Liver (tissue), 9 donors: ENCODE data around the gene APBA2. TPM values are rescaled to one million over a fixed set of nuclear protein-coding genes. Genes with fewer than 3 reads are reported as not detected.

Experiments
- DNase-seq: peaks from one replicate; pipeline ENCODE4 v3.0.0-alpha.2; 2017; ENCODE audit warnings: low spot score
- H3K27ac ChIP-seq, 2 donors: one replicate each; pipeline ENCODE4 v1.7.0; 2013; ENCODE audit warnings: inconsistent platforms in 2 of 2, low read length in 2 of 2, control low read depth in 1 of 2, low read depth in 1 of 2, mild to moderate bottlenecking in 1 of 2
- H3K27me3 ChIP-seq, 4 donors: one replicate each; pipeline versions ENCODE4 v1.6.1 to v1.7.0; 2013; ENCODE audit warnings: low read length in 3 of 4, inconsistent platforms in 1 of 4, mild to moderate bottlenecking in 1 of 4, moderate library complexity in 1 of 4; ENCODE audit not compliant: control insufficient read depth in 4 of 4, insufficient read depth in 4 of 4
- H3K36me3 ChIP-seq, 4 donors: one replicate each; pipeline versions ENCODE4 v1.6.1 to v1.7.0; 2013; ENCODE audit warnings: low read length in 3 of 4, mild to moderate bottlenecking in 3 of 4, low read depth in 1 of 4, moderate library complexity in 1 of 4; ENCODE audit not compliant: control insufficient read depth in 4 of 4, insufficient read depth in 3 of 4
- H3K4me1 ChIP-seq, 4 donors: one replicate each; pipeline versions ENCODE4 v1.6.1 to v1.7.0; 2013; ENCODE audit warnings: low read length in 3 of 4, mild to moderate bottlenecking in 3 of 4, moderate library complexity in 1 of 4; ENCODE audit not compliant: control insufficient read depth in 4 of 4, insufficient read depth in 4 of 4
- H3K4me3 ChIP-seq, 3 donors: one replicate each; pipeline versions ENCODE4 v1.6.1 to v1.7.0; 2013; ENCODE audit warnings: low read length in 3 of 3, control low read depth in 1 of 3, low read depth in 1 of 3, mild to moderate bottlenecking in 1 of 3
- H3K9ac ChIP-seq, 2 donors: one replicate each; pipeline ENCODE4 v1.7.0; 2013; ENCODE audit warnings: low read length in 2 of 2, mild to moderate bottlenecking in 2 of 2, moderate library complexity in 2 of 2, control low read depth in 1 of 2, low read depth in 1 of 2
- H3K9me3 ChIP-seq, 4 donors: one replicate each; pipeline versions ENCODE4 v1.6.1 to v1.7.0; 2013; ENCODE audit warnings: low read length in 3 of 4; ENCODE audit not compliant: control insufficient read depth in 4 of 4
- EGR1 ChIP-seq, 2 donors: IDR thresholded peaks; 2 replicates each; pipeline ENCODE4 v1.6.1; 2016 to 2018; ENCODE audit warnings: antibody characterized with exemption in 2 of 2, low read depth in 2 of 2
- FOXA1 ChIP-seq: IDR thresholded peaks from 2 replicates; pipeline ENCODE4 v1.6.1; 2016; ENCODE audit warnings: antibody characterized with exemption
- FOXA2 ChIP-seq: IDR thresholded peaks from 2 replicates; pipeline ENCODE4 v1.6.1; 2016; ENCODE audit warnings: antibody characterized with exemption
- GABPA ChIP-seq, 2 donors: IDR thresholded peaks in 1 of 2; conservative IDR thresholded peaks in 1 of 2; 2 replicates each; pipeline ENCODE4 v1.6.1; 2016; ENCODE audit warnings: antibody characterized with exemption in 2 of 2, mild to moderate bottlenecking in 1 of 2, moderate library complexity in 1 of 2
- HNF4A ChIP-seq, 2 donors: conservative IDR thresholded peaks; 2 replicates each; pipeline ENCODE4 v1.6.1; 2016; ENCODE audit warnings: antibody characterized with exemption in 2 of 2, mild to moderate bottlenecking in 2 of 2
- HNF4G ChIP-seq: IDR thresholded peaks from 2 replicates; pipeline ENCODE4 v1.6.1; 2016; ENCODE audit warnings: antibody characterized with exemption
- JUND ChIP-seq, 2 donors: IDR thresholded peaks; 2 replicates each; pipeline ENCODE4 v1.6.1; 2016; ENCODE audit warnings: antibody characterized with exemption in 2 of 2
- NR2F2 ChIP-seq: IDR thresholded peaks from 2 replicates; pipeline ENCODE4 v1.6.1; 2016; ENCODE audit warnings: antibody characterized with exemption
- RAD21 ChIP-seq, 2 donors: IDR thresholded peaks; 2 replicates each; pipeline ENCODE4 v1.6.1; 2016; ENCODE audit warnings: antibody characterized with exemption in 2 of 2, mild to moderate bottlenecking in 2 of 2
- RXRA ChIP-seq, 2 donors: IDR thresholded peaks; 2 replicates each; pipeline ENCODE4 v1.6.1; 2017 to 2018; ENCODE audit warnings: antibody characterized with exemption in 2 of 2, mild to moderate bottlenecking in 1 of 2
- SP1 ChIP-seq: IDR thresholded peaks from 2 replicates; pipeline ENCODE4 v1.6.1; 2018; ENCODE audit warnings: antibody characterized with exemption, mild to moderate bottlenecking
- TAF1 ChIP-seq: conservative IDR thresholded peaks from 2 replicates; pipeline ENCODE4 v1.6.1; 2016; ENCODE audit warnings: antibody characterized with exemption, mild to moderate bottlenecking
- YY1 ChIP-seq: IDR thresholded peaks from 2 replicates; pipeline ENCODE4 v1.6.1; 2016; ENCODE audit warnings: antibody characterized with exemption, mild to moderate bottlenecking
- WGBS: extraction: QIAGEN DNeasy Blood & Tissue Kit; methylation state at CpG from one replicate; pipeline ENCODE4 v1.1.7; 2013; 5-methylcytosine and 5-hydroxymethylcytosine counted together
- polyA plus RNA-seq, 2 donors: library from polyadenylated mRNA; stranded (reverse) in 1 of 2; unstranded in 1 of 2; fragments of 200-250 nt in 1 of 2; fragments of >200 nt in 1 of 2; fragmentation: Nextera tagmentation in 1 of 2; extraction: Ambion mirVana in 1 of 2; gene quantifications; one replicate each; pipeline versions ENCODE4 v1.2.1 to v1.2.3, GENCODE V29; 2013 to 2015
- total RNA-seq, 2 donors: library from RNA; depleted of rRNA; stranded (reverse); fragments of >200 nt; gene quantifications; one replicate each; pipeline ENCODE4 v1.2.3, GENCODE V29; 2014
- TF ChIP-seq, protein P1 (sequence below): fragments of 150-350 bp; IDR thresholded peaks from 2 replicates; pipeline ENCODE4 v1.5.1; 2017; ENCODE audit warnings: improper control_type of control experiment, low read depth, low read length; ENCODE audit not compliant: missing input control
- TF ChIP-seq, protein P2 (sequence below): IDR thresholded peaks from 2 replicates; pipeline ENCODE4 v1.6.1; 2016; ENCODE audit warnings: antibody characterized with exemption
- TF ChIP-seq, protein P3 (sequence below): IDR thresholded peaks from 2 replicates; pipeline ENCODE4 v1.6.1; 2016; ENCODE audit warnings: antibody characterized with exemption
- TF ChIP-seq, protein P4 (sequence below): IDR thresholded peaks from 2 replicates; pipeline ENCODE4 v1.6.1; 2016; ENCODE audit warnings: antibody characterized with exemption
- donor health status: healthy.
- donor health status: healthy.
- donor health status: healthy.
- donor health status: healthy.
- donor health status: healthy.

Gene APBA2
- total and polyA plus RNA-seq, 4 donors = 0.38 to 2.9 (median 1.7) TPM

DNA sequence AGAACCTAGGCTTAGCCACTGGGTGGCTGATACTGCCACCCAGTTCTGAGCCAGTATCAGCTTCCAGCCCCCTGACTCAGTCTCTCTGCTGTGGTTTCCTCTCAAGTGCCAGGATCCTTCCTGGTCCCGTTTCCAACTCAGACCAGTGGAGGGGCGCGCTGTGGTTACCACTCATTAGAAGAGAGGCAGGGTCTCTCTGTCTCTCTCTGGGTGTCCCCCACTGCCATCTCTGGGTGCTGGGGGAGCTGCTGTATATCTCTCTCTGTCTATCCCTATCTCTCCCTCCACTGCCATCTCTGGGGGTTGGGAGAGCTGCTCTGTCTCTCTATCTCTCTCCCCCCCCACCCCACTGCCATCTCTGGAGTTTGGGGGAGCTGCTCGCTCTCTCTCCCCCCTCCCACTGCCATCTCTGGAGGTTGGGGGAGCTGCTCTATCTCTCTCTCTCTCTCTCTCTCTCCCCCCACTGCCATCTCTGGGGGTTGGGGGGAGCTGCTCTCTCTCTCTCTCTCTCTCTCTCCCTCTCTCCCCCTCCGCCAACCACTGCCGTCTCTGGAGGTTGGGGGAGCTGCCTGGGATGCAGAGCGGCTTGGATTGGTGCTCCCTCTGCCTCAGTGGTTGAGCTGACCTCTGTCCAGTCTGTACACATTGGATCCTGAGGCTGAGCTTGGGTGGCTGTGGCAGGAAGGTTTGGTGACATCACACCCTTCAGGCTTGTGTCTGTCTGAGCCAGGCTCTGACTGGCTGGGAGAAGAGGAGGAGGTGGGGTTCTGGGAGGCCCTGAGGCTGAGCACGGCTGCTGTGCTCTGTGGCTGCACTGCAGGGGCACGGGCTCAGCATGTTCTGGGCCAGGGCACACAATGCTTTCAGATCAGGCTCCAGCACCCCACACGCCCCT lies 98.9 kb downstream of the APBA2 start:
- Histone ChIP-seq H3K4me1 (no peaks in the 10 kb centered on the region), H3K36me3 (no peaks in the 10 kb centered on the region), H3K27me3 (no peaks in the 10 kb centered on the region), H3K9ac (no peak overlapping the region), H3K9me3 (no peaks in the 10 kb centered on the region), H3K4me3 (no peak overlapping the region), H3K27ac (no peak overlapping the region)
- DNase-seq = no peak
- TF ChIP-seq NR2F2 (no peak), TAF1 (no peak), HNF4A (conservative IDR thresholded peaks at IDR 0.05) (no peak), FOXA2 (no peak), JUND (IDR thresholded peaks at IDR 0.05) (no peak), SP1 (no peak)
- TF ChIP-seq, protein P1, sequence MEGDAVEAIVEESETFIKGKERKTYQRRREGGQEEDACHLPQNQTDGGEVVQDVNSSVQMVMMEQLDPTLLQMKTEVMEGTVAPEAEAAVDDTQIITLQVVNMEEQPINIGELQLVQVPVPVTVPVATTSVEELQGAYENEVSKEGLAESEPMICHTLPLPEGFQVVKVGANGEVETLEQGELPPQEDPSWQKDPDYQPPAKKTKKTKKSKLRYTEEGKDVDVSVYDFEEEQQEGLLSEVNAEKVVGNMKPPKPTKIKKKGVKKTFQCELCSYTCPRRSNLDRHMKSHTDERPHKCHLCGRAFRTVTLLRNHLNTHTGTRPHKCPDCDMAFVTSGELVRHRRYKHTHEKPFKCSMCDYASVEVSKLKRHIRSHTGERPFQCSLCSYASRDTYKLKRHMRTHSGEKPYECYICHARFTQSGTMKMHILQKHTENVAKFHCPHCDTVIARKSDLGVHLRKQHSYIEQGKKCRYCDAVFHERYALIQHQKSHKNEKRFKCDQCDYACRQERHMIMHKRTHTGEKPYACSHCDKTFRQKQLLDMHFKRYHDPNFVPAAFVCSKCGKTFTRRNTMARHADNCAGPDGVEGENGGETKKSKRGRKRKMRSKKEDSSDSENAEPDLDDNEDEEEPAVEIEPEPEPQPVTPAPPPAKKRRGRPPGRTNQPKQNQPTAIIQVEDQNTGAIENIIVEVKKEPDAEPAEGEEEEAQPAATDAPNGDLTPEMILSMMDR = no peak
- TF ChIP-seq, protein P2, sequence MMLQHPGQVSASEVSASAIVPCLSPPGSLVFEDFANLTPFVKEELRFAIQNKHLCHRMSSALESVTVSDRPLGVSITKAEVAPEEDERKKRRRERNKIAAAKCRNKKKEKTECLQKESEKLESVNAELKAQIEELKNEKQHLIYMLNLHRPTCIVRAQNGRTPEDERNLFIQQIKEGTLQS = no peak
- WGBS = 75% methylated on average over 10 of the region's 10 CpGs

DNA sequence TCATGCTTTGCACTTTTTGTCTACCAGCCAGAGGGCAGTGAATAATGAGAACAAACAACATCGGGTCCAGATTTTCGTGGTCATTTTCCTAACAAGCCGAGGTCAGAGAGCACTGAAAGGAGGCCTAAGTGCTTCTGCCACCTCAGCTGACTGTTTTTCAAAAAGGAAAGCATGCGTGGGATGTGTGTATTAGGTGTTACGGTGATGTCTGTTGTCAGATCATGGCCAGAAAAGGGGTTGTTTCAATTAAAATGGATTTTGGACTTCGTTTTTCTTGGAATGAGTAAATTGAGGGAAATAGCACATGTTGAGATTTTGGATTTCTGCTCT lies 99.5 kb downstream of the APBA2 start:
- DNase-seq = no peak
- H3K4me3 ChIP-seq = no peak overlapping the region
- no peak for TF ChIP-seq EGR1 (IDR thresholded peaks at IDR 0.05; ENCODE audit: low read depth in 2 of 2)
- TF ChIP-seq JUND (IDR thresholded peaks at IDR 0.05) = no peak
- TF ChIP-seq HNF4G = no peak
- no peak for TF ChIP-seq YY1
- no peak for TF ChIP-seq NR2F2
- TF ChIP-seq FOXA1 = no peak
- TF ChIP-seq HNF4A (conservative IDR thresholded peaks at IDR 0.05) = no peak
- TF ChIP-seq, protein P3, sequence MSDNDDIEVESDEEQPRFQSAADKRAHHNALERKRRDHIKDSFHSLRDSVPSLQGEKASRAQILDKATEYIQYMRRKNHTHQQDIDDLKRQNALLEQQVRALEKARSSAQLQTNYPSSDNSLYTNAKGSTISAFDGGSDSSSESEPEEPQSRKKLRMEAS = no peak
- TF ChIP-seq SP1 = no peak
- TF ChIP-seq FOXA2 = no peak
- no peaks in the 10 kb centered on the region for H3K4me1 ChIP-seq
- 55% methylated on average over 6 of the region's 6 CpGs for WGBS
- no peak overlapping the region for H3K9ac ChIP-seq
- H3K9me3 ChIP-seq = no peaks in the 10 kb centered on the region
- no peak overlapping the region for H3K27ac ChIP-seq
- no peaks in the 10 kb centered on the region for H3K27me3 ChIP-seq
- no peaks in the 10 kb centered on the region for H3K36me3 ChIP-seq

DNA sequence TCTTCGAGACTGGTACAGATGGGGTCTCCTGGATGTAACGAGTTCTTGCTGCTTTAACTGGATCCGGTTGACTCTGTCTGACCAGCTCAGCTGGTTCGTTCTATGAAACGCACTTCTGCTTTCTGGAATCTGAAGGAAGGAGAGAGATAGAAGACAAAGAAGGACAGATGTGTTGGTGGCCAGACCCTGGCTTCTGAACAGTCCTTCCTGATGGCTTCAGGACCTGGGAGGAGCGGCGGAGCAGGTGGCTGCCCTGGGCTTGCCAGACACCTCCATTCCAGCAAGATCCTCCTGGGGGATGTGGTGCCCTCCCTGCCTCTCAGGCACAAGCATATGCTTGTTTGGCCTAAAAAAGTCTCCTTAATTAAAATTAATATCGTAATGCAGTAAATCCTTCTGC lies 99.9 kb downstream of the APBA2 start:
- DNase-seq = no peak
- no peak overlapping the region for H3K4me3 ChIP-seq
- no peaks in the 10 kb centered on the region for H3K36me3 ChIP-seq
- H3K4me1 ChIP-seq = no peaks in the 10 kb centered on the region
- H3K9ac ChIP-seq = no peak overlapping the region
- TF ChIP-seq HNF4G (no peak), JUND (IDR thresholded peaks at IDR 0.05) (no peak), HNF4A (conservative IDR thresholded peaks at IDR 0.05) (no peak), EGR1 (IDR thresholded peaks at IDR 0.05; ENCODE audit: low read depth in 2 of 2) (no peak), YY1 (no peak), RAD21 (IDR thresholded peaks at IDR 0.05) (no peak), NR2F2 (no peak), RXRA (IDR thresholded peaks at IDR 0.05) (no peak), FOXA1 (no peak), GABPA (IDR thresholded peaks at IDR 0.05 in 1 of 2, conservative IDR thresholded peaks at IDR 0.05 in 1 of 2) (no peak), SP1 (no peak)
- TF ChIP-seq, protein P3 = no peak
- TF ChIP-seq, protein P4, sequence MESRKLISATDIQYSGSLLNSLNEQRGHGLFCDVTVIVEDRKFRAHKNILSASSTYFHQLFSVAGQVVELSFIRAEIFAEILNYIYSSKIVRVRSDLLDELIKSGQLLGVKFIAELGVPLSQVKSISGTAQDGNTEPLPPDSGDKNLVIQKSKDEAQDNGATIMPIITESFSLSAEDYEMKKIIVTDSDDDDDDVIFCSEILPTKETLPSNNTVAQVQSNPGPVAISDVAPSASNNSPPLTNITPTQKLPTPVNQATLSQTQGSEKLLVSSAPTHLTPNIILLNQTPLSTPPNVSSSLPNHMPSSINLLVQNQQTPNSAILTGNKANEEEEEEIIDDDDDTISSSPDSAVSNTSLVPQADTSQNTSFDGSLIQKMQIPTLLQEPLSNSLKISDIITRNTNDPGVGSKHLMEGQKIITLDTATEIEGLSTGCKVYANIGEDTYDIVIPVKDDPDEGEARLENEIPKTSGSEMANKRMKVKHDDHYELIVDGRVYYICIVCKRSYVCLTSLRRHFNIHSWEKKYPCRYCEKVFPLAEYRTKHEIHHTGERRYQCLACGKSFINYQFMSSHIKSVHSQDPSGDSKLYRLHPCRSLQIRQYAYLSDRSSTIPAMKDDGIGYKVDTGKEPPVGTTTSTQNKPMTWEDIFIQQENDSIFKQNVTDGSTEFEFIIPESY = no peak
- TF ChIP-seq, protein P1 = no peak
- TF ChIP-seq, protein P2 = no peak
- 92% methylated on average over 8 of the region's 8 CpGs for WGBS
- no peaks in the 10 kb centered on the region for H3K9me3 ChIP-seq
- H3K27ac ChIP-seq = no peak overlapping the region
- no peaks in the 10 kb centered on the region for H3K27me3 ChIP-seq
